HEK293T (cell line): Measurements from ENCODE around the gene GPR37.

Experiments
- CTCF ChIA-PET: fragments of 350-600 bp; formaldehyde crosslinking; extraction: SDS; loops from one replicate; lab custom pipeline; 2021; ENCODE audit warnings: antibody characterized with exemption, inconsistent platforms; lab: Yijun Ruan, JAX
- POLR2A ChIA-PET: fragments of 350-600 bp; formaldehyde crosslinking; extraction: SDS; loops from one replicate; lab custom pipeline; 2020; ENCODE audit warnings: antibody characterized with exemption, inconsistent platforms; lab: Yijun Ruan, JAX
- DNase-seq: peaks from one replicate; pipeline ENCODE4 v3.0.0; 2012; ENCODE audit warnings: mixed read lengths; ENCODE audit errors: extremely low spot score
- ARNT ChIP-seq: fragments of 450-650 bp; IDR thresholded peaks from 2 replicates; pipeline ENCODE4 v1.6.1; 2017; ENCODE audit warnings: mild to moderate bottlenecking
- BHLHE40 ChIP-seq: fragments of 450-650 bp; IDR thresholded peaks from 2 replicates; pipeline ENCODE4 v1.6.1; 2016; ENCODE audit warnings: mild to moderate bottlenecking, moderate library complexity, borderline replicate concordance
- CTBP1 ChIP-seq: fragments of 450-650 bp; IDR thresholded peaks from 2 replicates; pipeline ENCODE4 v1.6.1; 2016; ENCODE audit warnings: borderline replicate concordance
- ELF4 ChIP-seq: fragments of 450-650 bp; IDR thresholded peaks from 2 replicates; pipeline ENCODE4 v1.6.1; 2017; ENCODE audit warnings: antibody characterized with exemption
- FOXK2 ChIP-seq: fragments of 450-650 bp; IDR thresholded peaks from 2 replicates; pipeline ENCODE4 v1.6.1; 2016; ENCODE audit warnings: mild to moderate bottlenecking
- FOXM1 ChIP-seq: fragments of 450-650 bp; IDR thresholded peaks from 2 replicates; pipeline ENCODE4 v1.6.1; 2017; ENCODE audit warnings: mild to moderate bottlenecking, borderline replicate concordance
- HDGF ChIP-seq: fragments of 450-650 bp; IDR thresholded peaks from 2 replicates; pipeline ENCODE4 v1.6.1; 2017; ENCODE audit warnings: antibody characterized with exemption, borderline replicate concordance
- L3MBTL2 ChIP-seq: fragments of 450-650 bp; conservative IDR thresholded peaks from 2 replicates; pipeline ENCODE4 v1.6.1; 2016; ENCODE audit warnings: mild to moderate bottlenecking
- LEF1 ChIP-seq: fragments of 450-650 bp; IDR thresholded peaks from 2 replicates; pipeline ENCODE4 v1.6.1; 2017; ENCODE audit warnings: mild to moderate bottlenecking, borderline replicate concordance
- NFRKB ChIP-seq: fragments of 450-650 bp; IDR thresholded peaks from 2 replicates; pipeline ENCODE4 v1.6.1; 2016; ENCODE audit warnings: mild to moderate bottlenecking, moderate library complexity
- PKNOX1 ChIP-seq: fragments of 450-650 bp; IDR thresholded peaks from 2 replicates; pipeline ENCODE4 v1.6.1; 2016
- SUZ12 ChIP-seq: fragments of 450-650 bp; IDR thresholded peaks from 2 replicates; pipeline ENCODE4 v1.6.1; 2016; ENCODE audit warnings: mild to moderate bottlenecking
- TARDBP ChIP-seq: fragments of 450-650 bp; IDR thresholded peaks from 2 replicates; pipeline ENCODE4 v1.6.1; 2016
- ZNF384 ChIP-seq: fragments of 450-650 bp; IDR thresholded peaks from 2 replicates; pipeline ENCODE4 v1.6.1; 2016

Gene GPR37

GRCh38 chr7:124712017-124712416, 53.6 kb downstream of the GPR37 start:
- ChIA-PET CTCF (no interaction called here), POLR2A (no interaction called here)
- no peak for DNase-seq
- TF ChIP-seq L3MBTL2 (no peak), HDGF (no peak), ZNF384 (no peak), FOXK2 (no peak), LEF1 (no peak), CTBP1 (no peak), NFRKB (no peak)

DNA sequence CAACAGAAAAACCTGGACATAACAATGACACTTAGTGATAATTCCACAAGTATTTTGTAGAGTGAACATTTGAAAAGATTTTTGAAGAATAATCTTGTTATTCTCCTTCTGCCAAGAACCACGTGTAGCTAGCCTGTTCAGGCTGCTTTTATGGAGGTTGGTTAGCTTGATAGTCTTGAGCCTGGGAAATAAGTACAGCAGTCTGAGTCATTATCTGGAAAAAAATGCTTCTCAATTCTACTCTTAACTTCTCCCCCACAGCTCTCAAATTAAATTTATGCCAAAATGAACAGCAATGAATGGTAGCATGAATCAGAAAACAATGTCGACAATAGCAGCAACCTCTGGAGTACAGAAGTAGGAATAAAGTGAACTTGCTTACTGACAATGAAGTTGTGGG, 63.2 kb downstream of the GPR37 start:
- ChIA-PET POLR2A (no interaction called here), CTCF (no interaction called here)

DNA sequence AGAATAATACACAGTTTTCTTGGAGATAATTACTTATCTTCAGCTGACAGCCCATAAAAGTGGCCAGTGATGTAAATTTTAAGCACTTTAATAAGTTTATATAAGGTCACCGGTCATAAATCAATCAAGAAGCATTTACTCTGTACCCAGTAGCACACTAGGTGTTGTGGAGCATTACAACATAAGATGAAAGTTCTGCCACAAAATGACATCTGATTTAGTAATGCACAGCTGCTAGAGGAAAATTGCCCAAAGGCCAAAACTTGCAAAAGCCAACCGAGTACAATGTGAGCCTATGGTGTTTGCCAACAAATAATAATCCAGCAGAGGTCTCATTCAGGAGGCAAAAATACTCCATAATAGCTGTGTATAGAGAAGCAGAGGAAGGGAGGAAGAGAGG, 63.6 kb downstream of the GPR37 start:
- DNase-seq: peak; percentile 12
- ChIA-PET CTCF (no interaction called here), POLR2A (no interaction called here)
- TF ChIP-seq CTBP1 (peak; percentile 75; the same call in 1 of the 2 replicates), LEF1 (peak; percentile 80; the same call in 1 of the 2 replicates), SUZ12 (no peak), PKNOX1 (peak; percentile 95), ELF4 (no peak)

More for the DNA sequence above, 63.2 kb downstream of the GPR37 start:
- no peak for DNase-seq
- TF ChIP-seq TARDBP: no peak
- no peak for TF ChIP-seq ARNT
- TF ChIP-seq FOXK2: no peak
- no peak for TF ChIP-seq CTBP1

- CTCF ChIA-PET: no interaction called here
- TF ChIP-seq ELF4 (no peak), SUZ12 (no peak), FOXM1 (no peak), L3MBTL2 (no peak), PKNOX1 (no peak), HDGF (no peak), BHLHE40 (no peak)
- DNase-seq: no peak
- POLR2A ChIA-PET: no interaction called here
Measured at GRCh38 chr7:124700655-124701054, 64.9 kb downstream of the GPR37 start.

DNA sequence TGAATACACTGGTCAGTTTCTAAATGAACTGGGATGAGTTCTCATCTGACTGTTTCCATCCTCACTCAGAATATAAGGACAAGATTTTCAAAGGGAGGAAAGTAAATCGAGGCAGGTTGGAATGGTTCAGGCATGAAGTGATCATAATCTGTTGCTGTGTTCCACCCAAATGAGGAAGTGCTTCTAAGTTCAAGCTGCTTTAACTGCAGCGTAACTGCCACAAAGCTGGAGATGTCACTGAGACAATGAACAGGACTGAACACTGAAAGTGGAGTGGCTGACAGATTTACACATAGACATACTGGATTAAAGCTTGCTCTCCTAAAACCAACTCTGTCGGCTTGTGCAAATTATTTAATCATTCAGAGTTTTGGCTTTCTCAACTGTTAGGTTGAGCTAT, 66.6 kb downstream of the GPR37 start:
- ChIA-PET POLR2A (no interaction called here), CTCF (no interaction called here)
- no peak for TF ChIP-seq HDGF
- peak; percentile 11; the same call in 1 of the 2 replicates for TF ChIP-seq PKNOX1
- DNase-seq: no peak

GRCh38 chr7:124697746-124698145, 67.8 kb downstream of the GPR37 start:
- ChIA-PET CTCF (no interaction called here), POLR2A (no interaction called here)
- no peak for TF ChIP-seq ELF4
- TF ChIP-seq FOXM1: no peak
- no peak for TF ChIP-seq LEF1
- no peak for TF ChIP-seq HDGF
- TF ChIP-seq PKNOX1: no peak
- TF ChIP-seq FOXK2: no peak
- no peak for TF ChIP-seq SUZ12
- TF ChIP-seq ZNF384: no peak
- DNase-seq: no peak
